Activated T-cell treated with anti-CD3 and anti-CD28 coated beads for 1 hour (primary cell): ENCODE data around the gene ZNF674.
"Not testable (repeated sequence)": the region's sequence is repeated elsewhere in the genome, so short reads cannot be mapped to it uniquely, and the experiment has no call there.

ENCODE experiments used
- DNase-seq: peaks from one replicate; pipeline ENCODE4 v3.0.0-alpha.2; 2020; ENCODE audit warnings: low read depth

The ZNF674 gene

GRCh38 chrX:46569621-46570020 is 24.4 kb upstream of the ZNF674 start:
- no peak for DNase-seq

- no peak for DNase-seq
Observed at GRCh38 chrX:46567388-46567787, 22.2 kb upstream of the ZNF674 start.

GRCh38 chrX:46561824-46562657 is 16.8 kb upstream of the ZNF674 start:
- no peak for DNase-seq

GRCh38 chrX:46559062-46559461 is 13.8 kb upstream of the ZNF674 start:
- no peak for DNase-seq

GRCh38 chrX:46554942-46555341 is 9.7 kb upstream of the ZNF674 start:
- DNase-seq: no peak

- DNase-seq: no peak
Observed at GRCh38 chrX:46553935-46554334, 8.7 kb upstream of the ZNF674 start.

GRCh38 chrX:46551494-46552128 is 6.4 kb upstream of the ZNF674 start:
- DNase-seq: no peak

GRCh38 chrX:46549914-46550313 is 4.7 kb upstream of the ZNF674 start:
- no peak for DNase-seq

- DNase-seq: no peak
Observed at GRCh38 chrX:46547857-46548256, 2.6 kb upstream of the ZNF674 start.

- DNase-seq: not testable (repeated sequence)
Observed at GRCh38 chrX:46544527-46544926, 694 bp downstream of the ZNF674 start.

- DNase-seq: no peak
Observed at GRCh38 chrX:46543441-46543840, 1.8 kb downstream of the ZNF674 start.

- no peak for DNase-seq
Observed at GRCh38 chrX:46531442-46531841, 13.8 kb downstream of the ZNF674 start.

GRCh38 chrX:46530404-46530908 is 14.8 kb downstream of the ZNF674 start:
- DNase-seq: not testable (repeated sequence)

GRCh38 chrX:46529740-46530403 is 15.3 kb downstream of the ZNF674 start:
- DNase-seq: not testable (repeated sequence)

GRCh38 chrX:46528640-46529039 is 16.6 kb downstream of the ZNF674 start:
- not testable (repeated sequence) for DNase-seq

GRCh38 chrX:46506076-46506475 is 39.1 kb downstream of the ZNF674 start:
- no peak for DNase-seq

- no peak for DNase-seq
Observed at GRCh38 chrX:46502848-46503247, 42.4 kb downstream of the ZNF674 start.

- DNase-seq: no peak
Observed at GRCh38 chrX:46500054-46500453, 45.2 kb downstream of the ZNF674 start.

- DNase-seq: no peak
Observed at GRCh38 chrX:46488712-46489111, 56.5 kb downstream of the ZNF674 start.

- DNase-seq: no peak
Observed at GRCh38 chrX:46485897-46486296, 59.3 kb downstream of the ZNF674 start.

- not testable (repeated sequence) for DNase-seq
Observed at GRCh38 chrX:46478634-46479033, 66.6 kb downstream of the ZNF674 start.

- DNase-seq: no peak
Observed at GRCh38 chrX:46477435-46477834, 67.8 kb downstream of the ZNF674 start.

- DNase-seq: no peak
Observed at GRCh38 chrX:46465203-46465602, 80.0 kb downstream of the ZNF674 start.
